ENCODE measurements around the gene MAP1B. TPM values are rescaled to one million over a fixed set of nuclear protein-coding genes. Genes with fewer than 3 reads are reported as not detected.
A peak's percentile ranks its signal among the peaks of the same experiment; 100 is the strongest.

The MAP1B gene
- total and polyA plus RNA-seq, 9 of the 15 experiments (the other 6 are each of a cell fraction or from before 2014, with no cell fraction given): 5.2 to 66.1 (median 17.3) TPM

GRCh38 chr5:72106817-72107130, 501 bp upstream of the MAP1B start (continued):
- TF ChIP-seq ZMIZ1 (IDR thresholded peaks at IDR 0.05; ENCODE audit: low read depth in 2 of 2, low read length in 2 of 2): no peak
- no peak for TF ChIP-seq ZNF140 (CRISPR knock-in tag; IDR thresholded peaks at IDR 0.05)
- no peak for TF ChIP-seq NEUROD1 (IDR thresholded peaks at IDR 0.05; ENCODE audit: borderline replicate concordance, low read depth, low read length, partially characterized antibody)
- TF ChIP-seq NFIC (IDR thresholded peaks at IDR 0.05): 0 out of 2 replicates have a peak, but pooled peaks have one; percentile 50
- TF ChIP-seq PCBP2 (IDR thresholded peaks at IDR 0.05; ENCODE audit: low read depth, low read length, poor library complexity, severe bottlenecking): no peak
- TF ChIP-seq ZKSCAN3 (CRISPR knock-in tag; IDR thresholded peaks at IDR 0.05): no peak
- 0 out of 2 replicates have a peak, but pooled peaks have one; percentile 68 for TF ChIP-seq ETV5 (CRISPR knock-in tag; IDR thresholded peaks at IDR 0.05; ENCODE audit: low read depth)
- TF ChIP-seq SMARCE1 (IDR thresholded peaks at IDR 0.05): no peak
- no peak for TF ChIP-seq MCM3 (IDR thresholded peaks at IDR 0.05)
- no peak for TF ChIP-seq HDAC2 (IDR thresholded peaks at IDR 0.05)
- TF ChIP-seq SIN3B (IDR thresholded peaks at IDR 0.05; ENCODE audit: low read depth): no peak
- TF ChIP-seq HDAC6 (IDR thresholded peaks at IDR 0.05; ENCODE audit: low read depth, low read length): no peak
- TF ChIP-seq, protein P1, sequence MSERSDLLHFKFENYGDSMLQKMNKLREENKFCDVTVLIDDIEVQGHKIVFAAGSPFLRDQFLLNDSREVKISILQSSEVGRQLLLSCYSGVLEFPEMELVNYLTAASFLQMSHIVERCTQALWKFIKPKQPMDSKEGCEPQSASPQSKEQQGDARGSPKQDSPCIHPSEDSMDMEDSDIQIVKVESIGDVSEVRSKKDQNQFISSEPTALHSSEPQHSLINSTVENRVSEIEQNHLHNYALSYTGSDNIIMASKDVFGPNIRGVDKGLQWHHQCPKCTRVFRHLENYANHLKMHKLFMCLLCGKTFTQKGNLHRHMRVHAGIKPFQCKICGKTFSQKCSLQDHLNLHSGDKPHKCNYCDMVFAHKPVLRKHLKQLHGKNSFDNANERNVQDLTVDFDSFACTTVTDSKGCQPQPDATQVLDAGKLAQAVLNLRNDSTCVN (CRISPR knock-in tag; IDR thresholded peaks at IDR 0.05): no peak
- no peak for TF ChIP-seq HOXB6 (CRISPR knock-in tag; IDR thresholded peaks at IDR 0.05; ENCODE audit: borderline replicate concordance)
- TF ChIP-seq, protein P2, sequence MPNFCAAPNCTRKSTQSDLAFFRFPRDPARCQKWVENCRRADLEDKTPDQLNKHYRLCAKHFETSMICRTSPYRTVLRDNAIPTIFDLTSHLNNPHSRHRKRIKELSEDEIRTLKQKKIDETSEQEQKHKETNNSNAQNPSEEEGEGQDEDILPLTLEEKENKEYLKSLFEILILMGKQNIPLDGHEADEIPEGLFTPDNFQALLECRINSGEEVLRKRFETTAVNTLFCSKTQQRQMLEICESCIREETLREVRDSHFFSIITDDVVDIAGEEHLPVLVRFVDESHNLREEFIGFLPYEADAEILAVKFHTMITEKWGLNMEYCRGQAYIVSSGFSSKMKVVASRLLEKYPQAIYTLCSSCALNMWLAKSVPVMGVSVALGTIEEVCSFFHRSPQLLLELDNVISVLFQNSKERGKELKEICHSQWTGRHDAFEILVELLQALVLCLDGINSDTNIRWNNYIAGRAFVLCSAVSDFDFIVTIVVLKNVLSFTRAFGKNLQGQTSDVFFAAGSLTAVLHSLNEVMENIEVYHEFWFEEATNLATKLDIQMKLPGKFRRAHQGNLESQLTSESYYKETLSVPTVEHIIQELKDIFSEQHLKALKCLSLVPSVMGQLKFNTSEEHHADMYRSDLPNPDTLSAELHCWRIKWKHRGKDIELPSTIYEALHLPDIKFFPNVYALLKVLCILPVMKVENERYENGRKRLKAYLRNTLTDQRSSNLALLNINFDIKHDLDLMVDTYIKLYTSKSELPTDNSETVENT (CRISPR knock-in tag; IDR thresholded peaks at IDR 0.05): 0 out of 2 replicates have a peak, but pooled peaks have one; percentile 11
- TF ChIP-seq, protein P3, sequence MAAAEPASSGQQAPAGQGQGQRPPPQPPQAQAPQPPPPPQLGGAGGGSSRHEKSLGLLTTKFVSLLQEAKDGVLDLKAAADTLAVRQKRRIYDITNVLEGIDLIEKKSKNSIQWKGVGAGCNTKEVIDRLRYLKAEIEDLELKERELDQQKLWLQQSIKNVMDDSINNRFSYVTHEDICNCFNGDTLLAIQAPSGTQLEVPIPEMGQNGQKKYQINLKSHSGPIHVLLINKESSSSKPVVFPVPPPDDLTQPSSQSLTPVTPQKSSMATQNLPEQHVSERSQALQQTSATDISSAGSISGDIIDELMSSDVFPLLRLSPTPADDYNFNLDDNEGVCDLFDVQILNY (CRISPR knock-in tag; IDR thresholded peaks at IDR 0.05): 0 out of 2 replicates have a peak, but pooled peaks have one; percentile 23
- TF ChIP-seq POLR2H (tag; IDR thresholded peaks at IDR 0.05; ENCODE audit: low read depth): no peak
- TF ChIP-seq U2AF2 (optimal IDR thresholded peaks at IDR 0.05; ENCODE audit: low read depth, low read length): no peak
- no peak for TF ChIP-seq MXI1 (IDR thresholded peaks at IDR 0.05; ENCODE audit: low read depth, low read length)
- no peak; a peak in 1 of 4 replicates for TF ChIP-seq ETV6 (IDR thresholded peaks at IDR 0.05; ENCODE audit: borderline replicate concordance in 1 of 2, low read depth in 2 of 2, low read length in 1 of 2)
- TF ChIP-seq ETV6 (CRISPR knock-in tag; IDR thresholded peaks at IDR 0.05; ENCODE audit: borderline replicate concordance): no peak

All from K562 (cell line).